ENCODE measurements around the gene KIF6. TPM values are rescaled to one million over a fixed set of nuclear protein-coding genes. Genes with fewer than 3 reads are reported as not detected.

Gene KIF6
- total RNA-seq, 1 donor from 2014 or later = 0.06 TPM

GRCh38 chr6:39361657-39362486, 363.3 kb downstream of the KIF6 start:
- no peak for DNase-seq (ENCODE audit: extremely low read depth, low read depth, low spot score)

DNA sequence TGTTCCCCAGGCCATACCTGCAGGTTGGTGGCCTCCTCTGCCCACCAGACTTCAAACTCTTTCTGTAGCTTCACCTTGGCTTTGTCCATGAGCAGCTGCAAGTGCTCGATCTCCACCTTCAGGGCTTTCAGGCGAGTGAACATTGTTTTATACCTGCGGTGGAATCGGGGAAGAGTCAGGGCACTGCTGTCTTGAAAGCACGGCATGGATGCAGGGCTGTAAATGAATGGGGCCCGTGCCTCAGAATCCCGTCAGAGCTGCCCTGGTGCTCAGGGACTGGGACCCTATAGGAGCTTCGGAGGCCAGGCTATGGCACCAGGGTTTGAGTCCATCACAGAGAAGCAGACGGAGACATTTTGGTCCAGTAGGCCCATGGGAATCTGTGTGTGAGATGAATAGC, 364.8 kb downstream of the KIF6 start:
- no peak for DNase-seq (ENCODE audit: extremely low read depth, low read depth, low spot score)

- DNase-seq (ENCODE audit: extremely low read depth, low read depth, low spot score) = no peak
These were observed 367.1 kb downstream of the KIF6 start for GRCh38 chr6:39357998-39358686.

DNA sequence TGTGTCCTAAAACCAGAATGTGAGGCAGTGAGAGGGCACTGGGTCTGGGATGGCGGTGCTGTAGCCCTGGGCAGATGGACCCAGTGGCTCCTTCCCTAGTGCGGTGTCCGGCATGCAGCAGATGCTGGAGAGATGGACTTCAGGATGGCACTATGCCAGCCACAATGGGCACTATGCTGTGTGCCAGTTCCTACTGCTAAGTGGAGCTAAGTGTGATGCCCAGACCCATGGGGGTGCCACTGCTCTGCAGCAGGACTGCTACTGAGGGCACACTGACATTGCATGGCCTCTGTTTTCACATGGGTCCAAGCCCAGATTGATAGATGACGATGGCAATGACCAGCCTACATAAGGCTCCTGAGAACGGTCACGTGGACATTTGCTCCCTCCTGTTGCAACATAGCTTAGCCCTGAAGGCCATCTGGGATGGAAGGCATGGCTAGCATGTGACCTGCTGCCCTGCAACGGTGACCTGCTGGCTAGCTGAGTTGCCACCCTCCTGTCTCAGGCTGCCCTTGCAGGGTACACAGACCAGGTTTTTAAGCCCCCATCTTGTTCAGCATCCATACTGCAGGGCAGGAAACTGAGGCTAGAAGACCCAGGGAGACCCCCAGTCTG, 371.4 kb downstream of the KIF6 start:
- DNase-seq (ENCODE audit: extremely low read depth, low read depth, low spot score) = no peak

DNA sequence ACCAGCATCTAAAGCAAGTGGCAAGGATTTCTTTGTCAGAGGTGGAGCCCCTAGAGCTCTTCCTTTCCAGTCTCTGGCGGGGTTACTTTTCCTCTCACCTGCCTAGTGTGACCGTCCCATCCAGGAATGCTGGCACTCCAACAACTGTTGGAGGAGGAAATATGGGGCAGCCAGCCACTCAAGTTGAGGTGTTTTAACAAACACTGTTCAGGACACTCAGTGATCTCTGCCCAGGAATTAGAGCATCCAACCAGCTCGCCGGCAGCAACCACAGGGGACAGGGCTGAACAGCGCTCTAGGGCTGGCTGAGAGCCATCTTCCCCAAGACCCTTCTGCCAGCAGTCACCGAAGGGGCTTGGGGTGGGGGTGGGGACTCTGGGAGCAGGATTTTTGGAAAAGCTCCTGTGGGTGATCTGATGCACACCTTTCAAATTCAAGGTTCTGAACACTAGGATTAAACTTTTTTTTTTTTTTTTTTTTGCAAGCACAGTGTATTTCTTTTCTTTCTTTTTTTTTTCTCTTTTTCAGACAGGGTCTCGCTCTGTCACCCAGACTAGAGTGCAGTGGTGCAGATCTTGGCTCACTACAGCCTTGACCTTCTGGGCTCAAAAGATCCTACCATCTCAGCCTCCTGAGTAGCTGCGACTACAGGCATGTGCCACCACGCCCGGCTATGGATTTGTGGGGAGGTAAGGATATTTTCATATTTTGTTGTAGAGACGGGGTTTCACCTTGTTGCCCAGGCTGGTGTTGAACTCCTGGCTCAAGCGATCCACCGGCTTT, 374.3 kb downstream of the KIF6 start:
- DNase-seq (ENCODE audit: extremely low read depth, low read depth, low spot score) = no peak

DNA sequence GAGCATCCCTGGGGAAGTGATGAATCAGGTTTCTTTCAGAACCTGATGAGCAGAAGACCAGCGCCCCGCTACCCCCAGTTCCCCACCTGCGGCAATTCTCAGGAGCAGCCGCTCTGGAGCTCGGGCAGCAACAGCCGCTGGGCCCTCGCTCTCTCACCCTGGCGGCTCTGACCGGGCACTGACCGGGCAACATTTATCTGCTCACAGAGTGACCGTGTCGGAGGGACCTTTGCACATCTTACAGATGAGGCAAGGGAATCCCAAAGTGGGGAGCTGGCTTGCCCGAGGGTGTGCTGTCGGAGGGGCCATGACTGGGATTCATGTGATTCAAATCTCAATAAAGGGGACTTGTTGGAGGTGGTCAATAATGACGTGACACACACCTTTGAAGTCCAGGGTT, 376.5 kb downstream of the KIF6 start:
- no peak for DNase-seq (ENCODE audit: extremely low read depth, low read depth, low spot score)

DNA sequence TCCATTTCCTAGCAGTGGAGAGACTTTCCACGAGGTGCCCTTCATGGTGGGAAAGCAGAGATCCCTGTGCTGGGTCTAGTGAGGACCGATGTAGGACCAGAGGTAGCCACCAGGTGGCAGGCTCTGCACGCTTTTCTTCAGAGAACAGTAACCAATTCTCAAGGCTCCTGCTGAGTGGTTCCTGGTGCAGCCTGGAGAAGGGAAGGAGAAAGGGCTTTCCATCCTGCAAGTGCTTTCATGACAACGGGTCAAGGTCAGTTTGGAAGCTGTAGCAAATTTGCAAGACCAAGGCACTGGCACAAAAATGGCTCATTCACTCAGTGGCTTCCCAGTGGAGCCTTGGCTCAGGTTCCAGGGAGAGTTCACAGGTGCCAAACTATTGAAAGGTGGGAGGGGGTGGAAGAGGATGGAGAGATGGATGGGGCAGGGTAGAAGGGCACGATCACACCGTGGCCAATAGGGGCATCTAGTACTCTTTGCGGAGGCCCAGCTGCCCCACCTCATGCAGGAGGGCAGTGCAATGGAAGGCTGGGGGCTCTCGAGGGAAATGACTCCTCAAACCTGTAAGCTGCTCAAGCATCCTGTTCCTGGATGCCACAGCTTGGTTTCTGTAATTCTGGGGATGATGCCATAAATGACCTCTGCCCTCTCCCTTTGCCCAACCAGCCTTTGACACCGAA, 377.2 kb downstream of the KIF6 start:
- DNase-seq (ENCODE audit: extremely low read depth, low read depth, low spot score) = no peak

- DNase-seq (ENCODE audit: extremely low read depth, low read depth, low spot score) = no peak
These were observed 378.0 kb downstream of the KIF6 start for GRCh38 chr6:39347206-39347605.

DNA sequence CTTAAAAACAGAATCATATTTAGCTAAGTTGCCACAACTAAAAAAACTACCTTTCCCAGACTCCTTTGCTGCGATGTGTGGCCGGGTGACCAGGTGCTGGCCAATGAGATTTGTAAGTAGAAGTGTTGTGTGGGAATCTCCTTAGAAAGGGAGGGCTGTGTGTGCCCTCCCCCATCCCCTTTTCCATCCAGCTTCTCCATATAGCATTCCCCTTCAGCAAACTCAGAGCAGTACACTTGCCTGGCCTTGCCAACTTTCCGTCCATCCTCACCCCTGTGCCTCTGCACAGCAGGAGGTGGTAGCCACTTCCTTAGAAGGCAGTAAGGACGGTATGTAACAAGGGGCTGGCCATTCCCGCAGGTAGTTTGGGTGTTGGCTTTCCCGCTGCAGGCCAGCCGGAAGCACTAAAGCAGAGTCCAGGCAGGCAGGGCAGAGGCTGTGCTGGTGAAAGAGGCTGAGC, 380.4 kb downstream of the KIF6 start:
- DNase-seq (ENCODE audit: extremely low read depth, low read depth, low spot score) = no peak

- DNase-seq (ENCODE audit: extremely low read depth, low read depth, low spot score) = no peak
These were observed 381.8 kb downstream of the KIF6 start for GRCh38 chr6:39343396-39343870.

GRCh38 chr6:39342692-39343395, 382.4 kb downstream of the KIF6 start:
- DNase-seq (ENCODE audit: extremely low read depth, low read depth, low spot score) = no peak

- no peak for DNase-seq (ENCODE audit: extremely low read depth, low read depth, low spot score)
These were observed 383.3 kb downstream of the KIF6 start for GRCh38 chr6:39341937-39342336.

DNA sequence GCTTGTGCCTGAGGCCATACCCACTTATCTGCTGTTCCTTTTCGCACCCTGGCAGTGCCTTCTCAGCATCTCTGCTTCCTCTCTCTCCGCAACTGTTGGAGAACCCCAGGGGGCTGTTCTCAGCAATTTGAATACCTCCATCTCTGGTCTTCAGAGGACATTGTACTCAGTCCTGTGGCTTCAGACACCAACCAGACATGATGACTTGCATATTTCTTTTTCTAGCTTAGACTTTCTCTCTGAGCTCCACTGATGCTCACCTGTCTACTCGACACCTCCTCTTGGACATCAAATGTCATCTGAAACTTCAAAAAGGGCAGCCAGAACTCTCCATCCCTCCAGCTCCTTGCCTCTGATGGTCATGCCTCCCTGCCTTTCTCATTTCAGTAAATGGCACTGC, 383.9 kb downstream of the KIF6 start:
- DNase-seq (ENCODE audit: extremely low read depth, low read depth, low spot score) = no peak

GRCh38 chr6:39339868-39340550, 385.2 kb downstream of the KIF6 start:
- DNase-seq (ENCODE audit: extremely low read depth, low read depth, low spot score) = no peak

DNA sequence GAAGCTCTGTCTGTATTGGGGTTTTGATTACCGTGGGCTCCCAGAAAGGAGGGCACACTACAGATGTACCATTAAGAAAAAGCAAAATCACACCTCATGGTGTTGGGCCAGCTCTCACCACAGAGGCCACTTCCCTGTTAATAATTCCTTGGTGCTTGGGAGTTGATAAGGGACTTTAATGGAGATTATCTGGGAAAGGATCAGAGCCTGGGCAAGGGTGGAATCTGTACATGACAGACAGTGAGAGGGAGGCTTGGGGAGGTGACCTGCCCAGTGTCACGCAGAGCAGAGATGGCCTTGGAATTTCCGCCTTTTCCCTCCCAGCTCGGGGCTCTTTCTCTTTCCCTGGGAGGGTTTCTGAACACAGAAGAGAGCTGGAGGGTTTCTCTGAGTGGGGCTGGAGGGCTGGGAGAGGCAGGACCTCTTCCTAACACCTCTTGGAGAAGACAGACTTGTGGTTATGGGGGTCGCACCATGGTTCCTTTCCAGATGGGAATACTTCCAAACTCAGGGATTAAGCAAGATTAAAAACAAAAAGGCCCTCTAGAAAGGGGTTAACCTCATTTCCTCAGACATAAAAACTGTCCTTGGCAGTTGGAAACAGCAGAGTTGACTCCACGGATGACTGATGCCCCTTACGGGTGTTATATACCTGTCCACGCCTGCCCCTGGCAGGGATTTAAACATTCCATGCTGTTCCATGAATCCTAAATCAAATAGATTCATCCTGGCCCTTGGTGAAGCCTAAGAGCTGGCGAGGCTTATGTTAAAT, 385.9 kb downstream of the KIF6 start:
- no peak for DNase-seq (ENCODE audit: extremely low read depth, low read depth, low spot score)

GRCh38 chr6:39338397-39338796, 386.8 kb downstream of the KIF6 start:
- DNase-seq (ENCODE audit: extremely low read depth, low read depth, low spot score) = no peak

DNA sequence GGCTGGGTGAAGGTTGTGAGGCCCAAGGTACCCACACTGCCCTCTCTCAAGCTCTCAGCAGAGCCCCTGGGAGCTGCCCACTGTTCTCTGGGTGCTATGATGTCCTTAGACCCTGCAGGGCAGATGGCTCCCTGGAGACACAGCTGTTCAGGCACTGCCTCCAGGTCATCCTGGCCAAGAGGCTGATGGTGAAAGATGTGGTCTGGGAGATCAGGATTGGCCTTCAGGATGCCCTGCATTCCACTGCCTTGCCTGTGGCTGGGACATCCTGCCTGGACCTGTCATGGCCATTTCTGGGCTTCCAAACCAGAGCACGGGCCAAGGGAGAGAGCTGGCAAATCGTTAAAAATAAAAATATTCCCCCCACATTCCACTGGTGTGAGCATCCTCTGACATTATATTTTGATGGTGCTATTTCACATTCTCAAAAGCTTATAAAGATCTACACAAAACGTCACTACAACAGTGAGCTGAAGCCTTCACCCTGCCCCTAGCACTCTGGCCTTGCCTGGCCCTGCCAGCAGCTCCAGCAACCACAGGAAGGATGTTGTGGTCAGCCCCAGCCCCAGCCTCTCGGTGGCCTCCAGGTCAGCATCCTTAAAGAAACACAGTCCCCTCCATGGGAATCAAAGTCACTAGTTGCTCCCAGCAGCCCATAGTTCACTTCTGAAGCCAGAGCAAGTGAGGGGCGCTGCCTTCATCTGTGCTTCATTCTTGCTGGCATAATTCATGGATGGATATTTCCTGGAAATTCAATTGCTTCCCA, 389.2 kb downstream of the KIF6 start:
- no peak for DNase-seq (ENCODE audit: extremely low read depth, low read depth, low spot score)

Data from glomerular endothelial cell (primary cell).